SK-N-SH treated with all-trans-retinoic acid at 6 μM for 48 hours (cell line): ENCODE results near the gene CYP4V2.

ENCODE experiments used
- PATZ1 ChIP-seq: fragments of 250-450 bp; sonication (Bioruptor Pico); IDR thresholded peaks from 2 replicates; pipeline ENCODE4 v1.8.0; 2020; ENCODE audit warnings: mild to moderate bottlenecking, moderate library complexity, borderline replicate concordance
- ZFP3 ChIP-seq: fragments of 250-450 bp; sonication (Bioruptor Pico); IDR thresholded peaks from 2 replicates; pipeline ENCODE4 v1.5.0; 2020; ENCODE audit warnings: mild to moderate bottlenecking, moderate library complexity
- ZFP30 ChIP-seq: fragments of 450-650 bp; formaldehyde crosslinking; IDR thresholded peaks from 2 replicates; pipeline ENCODE4 v1.5.0; 2022; ENCODE audit warnings: mild to moderate bottlenecking, moderate library complexity

- TF ChIP-seq PATZ1 (CRISPR knock-in tag): no peak
- no peak for TF ChIP-seq ZFP30 (CRISPR knock-in tag)
- TF ChIP-seq ZFP3 (CRISPR knock-in tag): no peak
These were observed 58.7 kb downstream of the CYP4V2 start for GRCh38 chr4:186249785-186250754.
